BLaER1 treated with 17β-estradiol and CSF1 and Interleukin-3, amounts not matched to agents 10 nM and 100 nM (cell line): ENCODE data around the gene SFT2D1.
"Not testable (repeated sequence)": the region's sequence is repeated elsewhere in the genome, so short reads cannot be mapped to it uniquely, and the experiment has no call there.

Experiments
- H3K27ac ChIP-seq, 11 experiments: shearing (Covaris generic); formaldehyde crosslinking; 2 replicates each; pipeline ENCODE4 v1.8.1; 2022
- H3K27me3 ChIP-seq, 11 experiments: shearing (Covaris generic); formaldehyde crosslinking; 2 replicates each; pipeline ENCODE4 v1.8.1; 2022
- H3K36me3 ChIP-seq, 11 experiments: shearing (Covaris generic); formaldehyde crosslinking; 2 replicates each; pipeline ENCODE4 v1.8.1; 2022
- H3K4me1 ChIP-seq, 10 experiments: shearing (Covaris generic); formaldehyde crosslinking; 2 replicates each; pipeline ENCODE4 v1.8.1; 2022
- H3K4me2 ChIP-seq, 11 experiments: shearing (Covaris generic); formaldehyde crosslinking; 2 replicates each; pipeline ENCODE4 v1.8.1; 2022
- H3K4me3 ChIP-seq, 10 experiments: shearing (Covaris generic); formaldehyde crosslinking; 2 replicates each; pipeline ENCODE4 v1.8.1; 2022
- H3K9ac ChIP-seq, 11 experiments: shearing (Covaris generic); formaldehyde crosslinking; 2 replicates each; pipeline ENCODE4 v1.8.1; 2022
- H3K9me3 ChIP-seq, 11 experiments: shearing (Covaris generic); formaldehyde crosslinking; replicated peaks in 1 of 11; 2 replicates each; pipeline ENCODE4 v1.8.1; 2022
- H4K20me1 ChIP-seq, 11 experiments: shearing (Covaris generic); formaldehyde crosslinking; 2 replicates each; pipeline ENCODE4 v1.8.1; 2022
- Cebpa-rat ChIP-seq, 11 experiments: shearing (Covaris generic); IDR thresholded peaks; 2 replicates each; pipeline ENCODE4 v1.8.1; 2022

SFT2D1 gene

DNA sequence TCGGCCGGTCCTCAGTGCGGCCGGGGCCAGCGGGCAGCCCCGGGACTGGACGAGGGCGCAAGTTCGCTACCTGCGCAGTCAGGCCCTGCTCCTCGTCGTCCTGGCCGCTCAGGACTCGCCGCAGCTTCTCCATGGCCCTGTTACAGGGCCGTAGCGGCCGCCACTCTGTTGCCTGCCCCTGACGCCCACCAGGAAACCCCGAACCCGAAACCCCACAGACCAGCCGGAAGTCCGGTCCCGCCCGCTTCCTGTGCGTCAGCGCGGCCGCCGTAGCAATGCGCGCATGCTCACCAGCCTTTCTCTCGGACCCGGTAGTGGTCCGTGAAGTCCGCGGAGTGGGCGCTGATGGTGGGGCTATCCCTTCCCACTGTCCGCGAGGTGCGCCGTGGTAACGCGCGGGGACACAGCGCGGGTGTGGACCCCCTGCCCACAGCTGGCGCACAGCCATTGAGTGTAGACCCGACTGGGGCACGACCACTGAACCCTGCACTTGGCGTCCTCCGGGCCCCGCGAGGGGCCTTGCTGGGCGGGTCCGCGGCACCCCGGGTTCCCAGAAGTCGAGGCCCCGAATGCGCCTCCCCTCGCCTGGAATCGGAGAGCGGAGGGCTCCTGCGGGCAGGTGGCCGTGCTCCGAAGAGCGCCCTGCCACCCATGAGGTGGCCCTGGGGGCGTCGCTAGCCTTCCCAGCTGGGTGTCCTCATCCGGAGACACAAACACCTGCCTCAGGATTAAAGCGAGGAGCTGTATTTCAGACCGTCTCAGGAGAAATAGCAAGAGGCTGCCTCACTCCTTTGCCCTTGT lies at the start of gene SFT2D1:
SFT2D1 (minus strand) TSS at position 197 of the 801 bp plus-strand sequence; CDS start at position 133, 64 bp downstream.
- H3K27ac ChIP-seq, result peak within 1 kb of the TSS; percentile 95 to 100 (median 97)
- H3K9ac ChIP-seq, result peak within 1 kb of the TSS; percentile 87 to 99 (median 96)
- H3K9me3 ChIP-seq, result no peaks in the 10 kb centered on the region
- no peak for TF ChIP-seq Cebpa-rat (IDR thresholded peaks at IDR 0.05)
- H3K36me3 ChIP-seq, result peaks cover 5 to 36% (median 31%) of the 10 kb centered on the region in 11 experiments
- no peaks in the 10 kb centered on the region for H3K27me3 ChIP-seq
- peak within 1 kb of the TSS; percentile 81 to 97 (median 90) for H3K4me3 ChIP-seq
- H4K20me1 ChIP-seq, result peaks cover 33 to 40% (median 38%) of the 10 kb centered on the region in 11 experiments; a peak in 18 of 22 replicates
- peaks cover 53 to 63% (median 57%) of the 10 kb centered on the region in 10 experiments for H3K4me1 ChIP-seq
- peak within 1 kb of the TSS; percentile 79 to 96 (median 90) for H3K4me2 ChIP-seq

DNA sequence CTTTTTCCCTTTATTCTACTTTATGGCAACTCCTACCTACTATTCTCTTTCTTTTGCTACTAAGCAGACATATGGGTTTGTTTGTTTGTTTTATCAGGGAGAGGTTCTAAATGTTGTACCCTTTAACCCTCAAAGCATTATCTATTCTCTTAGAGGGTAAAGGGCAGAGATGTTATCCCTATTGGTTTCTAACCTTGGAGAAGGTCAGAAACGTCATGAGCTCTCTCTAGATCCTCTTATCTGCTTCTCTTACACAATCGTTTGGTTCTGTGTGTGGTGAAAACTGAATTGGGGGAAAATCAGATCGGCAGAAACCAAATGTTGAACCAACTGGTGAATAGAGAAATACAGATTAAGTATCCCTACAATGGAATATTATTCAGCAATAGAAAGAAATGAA lies 46.8 kb upstream of the SFT2D1 start:
- Histone ChIP-seq H3K4me3 (no peak overlapping the region), H4K20me1 (no peaks in the 10 kb centered on the region)
- no peak for TF ChIP-seq Cebpa-rat (IDR thresholded peaks at IDR 0.05)

DNA sequence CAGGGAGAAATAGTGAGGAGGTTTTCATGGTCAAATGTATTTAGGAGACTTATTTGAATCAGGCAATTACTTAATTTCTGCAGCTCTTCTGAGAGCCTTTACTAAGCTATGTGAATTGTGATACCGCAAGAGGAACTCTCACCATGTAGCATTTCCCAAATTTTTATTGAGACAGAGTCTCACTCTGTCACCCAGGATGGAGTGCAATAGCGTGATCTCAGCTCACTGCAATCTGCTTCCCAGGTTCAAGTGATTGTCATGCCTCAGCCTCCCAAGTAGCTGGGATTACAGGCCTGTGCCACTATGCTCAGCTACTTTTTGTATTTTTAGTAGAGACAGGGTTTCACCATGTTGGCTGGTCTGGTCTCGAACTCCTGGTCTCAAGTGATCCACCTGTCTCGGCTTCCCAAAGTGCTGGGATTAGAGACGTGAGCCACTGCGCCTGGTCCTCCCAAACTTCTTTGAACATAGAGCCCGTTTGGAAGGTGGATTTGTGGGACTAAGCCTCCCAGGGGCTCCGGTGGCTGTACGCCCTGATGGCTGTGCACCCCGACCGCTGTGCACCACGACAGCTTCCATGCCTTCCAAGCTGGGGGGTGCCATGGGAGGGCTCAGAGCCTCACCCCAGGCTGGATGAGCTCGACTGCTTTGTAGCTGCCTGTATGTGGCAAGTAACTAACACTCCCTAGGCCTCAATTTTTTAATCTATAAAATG lies 46.1 kb upstream of the SFT2D1 start:
- peaks cover 6 to 15% (median 10%) of the 10 kb centered on the region in 10 experiments for H3K4me1 ChIP-seq
- no peak for TF ChIP-seq Cebpa-rat (IDR thresholded peaks at IDR 0.05)
- H3K9ac ChIP-seq, result no peak overlapping the region
- no peak overlapping the region for H3K4me2 ChIP-seq
- H3K27ac ChIP-seq, result no peak overlapping the region
- no peaks in the 10 kb centered on the region for H3K36me3 ChIP-seq
- H3K9me3 ChIP-seq, result no peaks in the 10 kb centered on the region
- no peak overlapping the region for H3K4me3 ChIP-seq
- no peaks in the 10 kb centered on the region for H3K27me3 ChIP-seq
- H4K20me1 ChIP-seq, result no peaks in the 10 kb centered on the region

More for the DNA sequence above, 46.8 kb upstream of the SFT2D1 start:
- Histone ChIP-seq H3K4me2 (no peak overlapping the region), H3K4me1 (peaks cover 3 to 11% (median 6%) of the 10 kb centered on the region in 10 experiments), H3K27me3 (no peaks in the 10 kb centered on the region), H3K36me3 (no peaks in the 10 kb centered on the region), H3K27ac (no peak overlapping the region), H3K9me3 (no peaks in the 10 kb centered on the region), H3K9ac (no peak overlapping the region)

DNA sequence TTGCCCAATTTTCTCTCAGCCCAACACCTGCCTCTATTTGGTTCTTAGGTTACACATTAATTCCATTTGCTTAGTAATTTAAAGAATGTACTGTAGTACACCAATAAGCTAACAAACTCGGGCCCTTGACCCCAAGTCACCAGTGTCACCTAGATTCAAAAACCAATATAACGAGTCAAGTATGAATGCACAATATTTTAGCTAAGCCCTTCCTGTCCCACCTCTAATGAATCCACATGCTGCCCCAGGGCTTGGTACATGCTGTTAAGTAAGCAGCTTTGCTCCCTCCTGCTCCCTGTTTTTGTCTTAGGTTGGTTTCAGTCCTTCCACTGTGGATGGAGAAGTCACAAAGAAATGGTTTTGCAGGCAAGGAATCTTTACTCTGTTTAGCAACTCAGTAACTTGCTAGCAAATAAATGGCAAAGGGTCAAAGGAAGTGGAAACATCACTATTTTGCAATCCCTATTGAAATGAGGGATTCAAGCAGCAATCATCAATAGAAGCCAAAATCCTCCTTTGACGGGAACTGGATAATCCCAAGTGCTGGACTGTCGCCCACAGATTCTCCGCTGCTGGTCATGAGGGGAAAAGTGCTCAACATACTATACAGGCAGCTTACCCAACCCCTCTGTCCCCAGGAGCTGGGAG lies 45.4 kb upstream of the SFT2D1 start:
- Histone ChIP-seq H4K20me1 (no peaks in the 10 kb centered on the region), H3K4me2 (no peak overlapping the region), H3K27ac (no peak overlapping the region), H3K4me3 (no peak overlapping the region), H3K27me3 (no peaks in the 10 kb centered on the region), H3K9ac (no peak overlapping the region), H3K4me1 (peaks cover 6 to 15% (median 10%) of the 10 kb centered on the region in 10 experiments), H3K36me3 (no peaks in the 10 kb centered on the region), H3K9me3 (no peaks in the 10 kb centered on the region)
- no peak for TF ChIP-seq Cebpa-rat (IDR thresholded peaks at IDR 0.05)

DNA sequence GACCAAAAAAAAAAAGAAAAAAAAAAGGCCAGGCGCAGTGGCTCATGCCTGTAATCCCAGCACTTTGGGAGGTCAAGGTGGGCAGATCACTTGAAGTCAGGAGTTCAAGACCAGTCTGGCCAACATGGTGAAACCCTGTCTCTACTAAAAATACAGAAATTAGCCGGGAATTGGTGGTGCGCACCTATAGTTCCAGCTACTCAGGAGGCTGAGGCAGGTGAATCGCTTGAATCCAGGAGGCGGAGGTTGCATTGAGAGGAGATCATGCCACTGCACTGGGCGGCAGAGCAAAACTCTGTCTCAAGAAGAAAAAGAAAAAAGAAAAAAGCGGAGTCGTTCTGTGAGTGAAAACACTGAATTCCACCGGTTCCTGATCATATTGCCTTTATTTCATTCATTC lies 44.8 kb upstream of the SFT2D1 start:
- not testable (repeated sequence) for H3K4me2 ChIP-seq, H3K4me3 ChIP-seq, H3K36me3 ChIP-seq, H3K27ac ChIP-seq, H3K9me3 ChIP-seq, H3K27me3 ChIP-seq, H4K20me1 ChIP-seq, H3K9ac ChIP-seq
- H3K4me1 ChIP-seq, result peaks cover 7 to 16% (median 10%) of the 10 kb centered on the region in 10 experiments

DNA sequence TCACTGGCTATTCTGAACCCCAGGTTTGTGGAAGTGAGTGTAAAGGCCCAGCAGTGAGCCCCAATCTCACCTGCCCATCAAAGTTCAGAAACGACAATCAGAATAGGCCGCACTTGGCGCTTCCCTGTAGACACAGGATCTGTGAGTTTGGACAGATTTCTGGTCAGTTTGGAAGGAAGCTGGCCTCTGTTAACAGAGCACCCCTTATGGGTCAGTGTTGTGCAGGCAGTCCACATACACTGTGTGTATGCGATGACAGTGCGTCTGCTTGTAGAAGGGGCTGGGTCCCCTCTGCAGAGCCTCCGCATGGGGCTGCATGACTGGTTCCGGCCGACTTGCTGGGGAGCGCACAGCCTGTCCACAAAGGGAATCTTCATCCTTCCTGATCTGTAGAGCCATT lies 43.8 kb upstream of the SFT2D1 start:
- TF ChIP-seq Cebpa-rat (IDR thresholded peaks at IDR 0.05), result no peak
- Histone ChIP-seq H3K9ac (no peak overlapping the region), H3K4me1 (peaks cover 11 to 25% (median 19%) of the 10 kb centered on the region in 10 experiments), H3K4me3 (no peak overlapping the region), H3K4me2 (no peak overlapping the region), H3K36me3 (no peaks in the 10 kb centered on the region), H3K27ac (no peak overlapping the region), H3K9me3 (no peaks in the 10 kb centered on the region), H4K20me1 (peaks cover 0 to 10% (median 0%) of the 10 kb centered on the region in 11 experiments; a peak in 7 of 22 replicates), H3K27me3 (peaks cover 0 to 13% (median 6%) of the 10 kb centered on the region in 11 experiments; a peak in 8 of 22 replicates)

DNA sequence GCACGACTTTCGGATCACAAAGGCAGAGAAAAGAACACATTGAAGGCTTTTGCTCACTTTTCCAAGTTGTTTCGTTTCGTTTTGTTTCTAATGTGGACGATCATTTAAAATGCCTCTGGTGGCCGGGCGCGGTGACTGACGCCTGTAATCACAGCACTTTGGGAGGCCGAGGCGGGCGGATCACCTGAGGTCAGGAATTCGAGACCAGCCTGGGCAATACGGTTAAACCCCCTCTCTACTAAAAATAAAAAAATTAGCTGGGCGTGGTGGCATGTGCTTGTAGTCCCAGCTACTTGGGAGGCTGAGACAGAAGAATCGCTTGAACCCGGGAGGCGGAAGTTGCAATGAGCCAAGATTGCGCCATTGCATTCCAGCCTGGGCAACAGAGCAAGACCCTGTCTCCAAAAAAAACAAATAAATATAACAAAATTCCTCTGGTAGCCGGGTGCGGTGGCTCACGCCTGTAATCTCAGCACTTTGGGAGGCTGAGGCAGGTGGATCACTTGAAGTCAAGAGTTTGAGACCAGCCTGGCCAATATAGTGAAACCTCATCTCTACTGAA lies 41.5 kb upstream of the SFT2D1 start:
- peak in 7 of 11 experiments; percentile 11 to 70 (median 54); a peak in 7 of 22 replicates for TF ChIP-seq Cebpa-rat (IDR thresholded peaks at IDR 0.05)
- peaks cover 0 to 31% (median 4%) of the 10 kb centered on the region in 11 experiments; a peak in 7 of 22 replicates for H4K20me1 ChIP-seq
- peaks cover 0 to 14% (median 6%) of the 10 kb centered on the region in 11 experiments; a peak in 8 of 22 replicates for H3K27me3 ChIP-seq
- H3K9me3 ChIP-seq, H3K36me3 ChIP-seq: not testable (repeated sequence)
- peaks cover 15 to 32% (median 25%) of the 10 kb centered on the region in 10 experiments for H3K4me1 ChIP-seq
- H3K9ac ChIP-seq, result peak overlapping the region; percentile 82 to 94 (median 89)
- H3K4me2 ChIP-seq, result peak overlapping the region; percentile 67 to 89 (median 82)
- peak overlapping the region; percentile 30 to 95 (median 89); a peak in 21 of 22 replicates for H3K27ac ChIP-seq
- H3K4me3 ChIP-seq, result peak overlapping the region; percentile 74 to 95 (median 84)

DNA sequence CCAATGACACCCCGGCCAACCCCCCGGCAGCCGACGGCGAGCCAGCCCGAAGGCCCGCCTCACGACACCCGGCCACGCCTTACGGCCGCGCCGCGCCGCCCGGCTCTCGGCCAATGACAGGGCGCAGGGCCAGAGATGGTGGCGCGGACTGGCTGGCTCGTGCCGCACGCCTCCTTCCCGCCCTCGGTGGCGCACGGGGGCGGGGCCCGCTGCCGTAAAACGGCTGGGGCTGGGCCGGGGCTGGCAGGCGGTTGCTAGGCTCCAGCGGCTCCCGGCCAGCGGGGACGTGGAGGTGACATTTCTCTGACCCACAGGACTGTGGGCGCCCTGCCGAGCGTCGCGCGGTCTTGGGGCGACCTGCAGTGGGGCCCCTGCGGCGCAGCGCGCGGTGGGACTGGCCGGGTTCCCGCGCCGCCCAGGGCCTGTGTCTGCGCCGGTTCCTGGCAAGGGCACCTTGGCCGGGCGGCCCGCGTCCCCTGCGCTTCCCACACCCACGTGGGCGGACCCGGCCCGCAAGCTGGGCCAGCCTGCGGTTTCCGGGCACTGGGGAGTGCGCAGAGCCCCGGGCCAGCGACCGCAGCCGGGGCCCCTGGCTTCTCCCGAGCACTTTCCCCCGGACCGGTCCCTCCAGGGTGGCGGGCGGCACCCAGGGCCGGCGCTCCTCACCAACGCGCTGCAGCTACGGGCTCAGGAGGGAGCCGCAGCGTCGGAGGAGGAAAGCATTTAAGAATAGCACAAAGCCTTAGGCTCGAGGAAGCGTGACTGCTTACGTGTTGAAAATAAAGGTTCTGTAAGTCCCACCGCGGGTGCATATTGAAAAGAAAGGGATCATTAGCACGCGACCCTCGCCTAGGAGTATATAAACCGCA lies 40.8 kb upstream of the SFT2D1 start, which contains the start of gene MPC1:
MPC1 (minus strand) TSS at position 8 of the 869 bp plus-strand sequence. CDS start 64 bp downstream, outside the sequence.
- no peaks in the 10 kb centered on the region for H3K36me3 ChIP-seq
- peak within 1 kb of the TSS; percentile 37 to 95 (median 89); a peak in 21 of 22 replicates for H3K27ac ChIP-seq
- H3K9ac ChIP-seq, result peak within 1 kb of the TSS; percentile 82 to 94 (median 89)
- peak within 1 kb of the TSS; percentile 93 to 100 (median 99) for H3K4me2 ChIP-seq
- peaks cover 15 to 32% (median 25%) of the 10 kb centered on the region in 10 experiments for H3K4me1 ChIP-seq
- TF ChIP-seq Cebpa-rat (IDR thresholded peaks at IDR 0.05), result no peak
- peak within 1 kb of the TSS; percentile 74 to 95 (median 84) for H3K4me3 ChIP-seq
- peaks cover 0 to 14% (median 6%) of the 10 kb centered on the region in 11 experiments; a peak in 8 of 22 replicates for H3K27me3 ChIP-seq
- peaks cover 0 to 35% (median 5%) of the 10 kb centered on the region in 11 experiments; a peak in 7 of 22 replicates for H4K20me1 ChIP-seq
- H3K9me3 ChIP-seq, result no peaks in the 10 kb centered on the region
